ENCODE data around the gene MAGI1.
"Not testable (repeated sequence)": the region's sequence is repeated elsewhere in the genome, so short reads cannot be mapped to it uniquely, and the experiment has no call there.

MAGI1 gene

DNA sequence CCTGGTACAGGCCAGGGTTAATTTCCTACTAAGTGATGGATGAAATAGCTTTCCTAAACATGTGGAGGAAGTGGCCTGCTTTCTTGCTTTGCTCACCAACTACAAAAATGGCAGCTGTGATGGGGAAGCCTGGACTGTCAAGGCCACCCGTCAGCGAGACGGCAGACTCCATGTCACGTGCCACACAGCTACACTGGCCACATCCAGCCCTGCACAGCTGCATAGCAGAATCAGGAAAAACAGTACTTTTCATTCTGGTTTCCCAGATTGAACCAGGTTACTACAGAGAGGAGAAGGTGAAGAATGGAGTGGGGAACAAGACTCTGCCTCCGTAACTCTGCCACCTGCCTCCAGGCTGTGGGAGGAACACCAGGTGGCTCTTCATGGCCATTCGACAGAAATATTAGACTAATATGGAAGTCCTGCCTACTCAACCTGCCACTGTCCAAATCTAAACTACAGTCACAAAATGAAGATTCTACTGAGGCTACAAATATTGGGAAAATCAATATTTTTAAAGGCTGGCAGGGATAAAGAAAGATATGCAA, 174.3 kb downstream of the MAGI1 start:
- DNase-seq: no peak

DNA sequence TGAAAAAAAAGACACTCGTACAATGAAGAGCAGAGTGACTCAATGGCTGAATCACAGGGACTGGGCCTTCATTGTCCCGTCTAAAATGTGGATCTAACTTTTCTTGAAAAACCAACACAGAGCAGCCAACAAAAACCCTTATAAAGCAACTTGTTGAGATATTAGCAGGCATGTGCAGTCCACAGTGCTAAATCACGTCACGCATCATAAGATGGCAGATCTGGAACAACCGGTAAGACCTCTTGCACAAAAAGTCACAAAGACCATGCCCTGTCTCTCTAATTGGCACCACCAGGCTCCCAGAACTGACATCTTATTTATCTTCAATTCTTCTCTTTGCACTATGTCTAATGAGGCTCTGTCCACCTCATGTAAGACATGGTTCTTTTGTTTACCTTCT, 177.0 kb downstream of the MAGI1 start:
- DNase-seq: no peak

DNA sequence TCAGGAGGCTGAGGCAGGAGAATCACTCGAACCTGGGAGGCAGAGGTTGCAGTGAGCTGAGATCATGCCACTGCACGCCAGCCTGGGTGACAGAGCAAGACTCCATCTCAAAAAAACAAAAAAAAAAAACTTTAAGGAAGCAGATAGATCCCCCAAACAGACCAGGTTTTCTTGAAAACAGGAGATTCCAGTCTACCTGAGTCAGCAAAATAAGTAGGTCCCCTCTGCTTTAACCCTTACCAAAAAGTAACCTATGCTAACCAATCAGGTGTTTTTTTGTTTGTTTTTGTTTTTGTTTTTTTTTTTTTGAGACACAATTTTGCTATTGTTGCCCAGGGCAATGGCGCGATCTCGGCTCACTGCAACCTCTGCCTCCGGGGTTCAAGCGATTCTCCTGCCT, 179.1 kb downstream of the MAGI1 start:
- not testable (repeated sequence) for DNase-seq

DNA sequence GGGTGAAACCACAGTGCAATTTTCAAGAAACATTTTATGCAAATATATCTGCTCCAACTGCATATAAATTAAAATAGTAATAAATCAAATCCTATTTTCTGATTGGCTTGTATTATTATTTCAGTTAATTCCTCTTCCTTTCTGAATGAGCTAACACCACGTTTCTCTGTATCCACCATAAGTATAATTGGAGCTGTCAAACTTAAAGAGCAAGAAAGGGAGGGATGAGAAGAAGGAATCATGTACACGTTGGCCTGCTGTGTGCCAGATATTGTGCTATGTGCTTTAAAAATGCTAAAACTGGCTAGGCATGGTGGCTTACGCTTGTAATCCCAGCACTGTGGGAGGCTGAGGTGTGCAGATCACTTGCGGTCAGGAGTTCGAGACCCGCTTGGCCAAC, 180.0 kb downstream of the MAGI1 start:
- DNase-seq: no peak

DNA sequence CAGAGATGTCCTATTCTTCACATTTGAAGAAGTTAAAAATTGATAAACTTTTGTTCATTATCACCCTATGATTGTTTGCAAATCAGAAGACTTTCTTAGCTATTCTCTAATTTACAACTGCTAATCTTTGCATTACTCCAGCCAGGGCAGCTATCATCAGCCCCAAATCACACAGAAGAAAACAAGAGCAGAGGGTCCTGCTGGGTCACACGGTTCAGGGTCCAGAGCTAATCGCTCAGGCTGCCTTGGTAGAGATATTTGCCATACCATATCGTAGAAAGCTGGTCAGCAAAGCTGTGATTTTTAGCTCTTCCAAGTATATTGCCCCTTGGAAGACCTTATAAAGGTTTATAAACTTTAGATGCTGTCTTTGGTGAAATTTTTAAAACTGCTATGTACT, 181.4 kb downstream of the MAGI1 start:
- DNase-seq: no peak

DNA sequence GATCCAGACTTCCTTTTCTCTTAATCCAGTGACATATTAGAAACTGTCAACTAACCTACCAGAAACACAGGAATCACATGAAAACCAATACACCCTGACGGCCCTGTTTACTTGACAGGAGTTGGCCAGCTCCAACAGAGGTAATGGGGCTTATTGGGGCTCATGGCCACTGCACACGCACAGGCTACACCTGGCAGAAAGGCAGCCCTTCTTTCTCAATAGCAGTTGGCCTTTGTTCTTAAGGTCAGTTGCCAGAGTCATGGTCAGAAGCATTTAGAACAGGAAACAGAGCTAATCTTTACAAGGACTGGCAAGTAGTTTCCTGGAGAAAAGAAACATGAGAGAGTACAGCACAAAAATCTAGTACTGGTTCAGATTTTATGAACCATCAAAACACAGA, 181.8 kb downstream of the MAGI1 start:
- DNase-seq: no peak

DNA sequence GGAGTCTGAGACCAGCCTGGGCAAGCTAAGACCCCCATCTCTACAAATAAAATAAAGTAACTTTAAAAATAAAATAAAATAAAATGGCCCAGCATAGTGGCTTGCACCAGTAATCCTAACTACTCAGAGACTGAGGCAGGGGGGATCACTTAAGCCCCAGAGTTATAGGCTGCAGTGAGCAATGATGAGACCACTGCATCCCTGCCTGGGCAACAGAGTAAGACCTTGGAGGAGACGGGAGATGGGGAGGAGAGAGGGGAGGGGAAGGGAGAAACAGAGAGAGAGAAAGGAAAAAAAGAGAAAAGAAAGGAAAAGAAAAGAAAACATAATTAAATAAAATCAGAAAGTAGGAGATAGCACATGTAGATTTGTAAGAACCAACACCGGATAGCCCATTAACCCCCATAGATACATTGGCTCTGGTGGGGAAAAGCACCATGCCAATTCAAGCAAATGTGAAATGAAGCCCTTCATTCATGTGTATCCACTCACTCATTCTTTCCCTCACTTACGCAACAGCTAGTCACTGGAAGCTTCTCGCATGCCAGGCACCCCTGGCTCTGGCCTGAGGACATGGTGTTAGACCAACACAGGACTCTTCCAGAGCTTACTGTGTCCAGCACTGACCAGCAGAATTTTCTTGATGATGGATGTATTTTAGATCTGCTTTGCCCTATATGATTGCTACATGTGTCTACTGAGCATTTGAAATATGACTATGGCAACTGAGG, 183.2 kb downstream of the MAGI1 start:
- no peak for DNase-seq

DNA sequence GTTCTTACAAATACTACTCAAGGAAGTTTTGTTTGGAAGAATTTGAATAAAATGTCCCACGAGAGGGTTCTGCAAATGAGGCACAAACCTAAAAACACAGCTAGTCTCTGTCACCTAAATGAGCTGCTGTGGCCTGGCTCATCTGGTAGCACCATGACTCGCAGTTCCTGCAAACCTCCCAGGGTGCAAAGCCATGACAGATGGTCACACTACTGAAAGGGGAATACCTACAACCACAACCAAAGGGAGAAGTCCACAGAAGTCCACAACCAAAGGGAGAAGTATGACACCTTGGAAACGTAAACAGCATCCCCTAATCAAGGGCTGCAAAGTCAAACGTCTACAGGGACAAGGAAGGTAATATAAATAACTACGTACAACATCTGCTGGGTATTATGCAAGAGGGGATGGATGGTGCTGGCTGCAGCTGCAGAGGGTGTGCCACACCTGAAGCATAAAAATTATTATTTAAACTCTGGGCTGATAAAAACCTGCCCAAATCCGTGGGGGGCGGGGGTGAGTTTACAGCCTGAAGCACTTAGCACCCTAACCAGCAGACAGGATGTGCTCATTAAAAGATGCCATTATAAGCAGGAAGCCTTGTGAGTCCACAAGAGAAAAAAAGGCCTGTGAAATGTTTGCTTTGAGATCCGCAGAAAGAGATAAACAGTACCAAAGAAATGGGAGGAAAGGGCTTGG, 184.0 kb downstream of the MAGI1 start:
- no peak for DNase-seq

DNA sequence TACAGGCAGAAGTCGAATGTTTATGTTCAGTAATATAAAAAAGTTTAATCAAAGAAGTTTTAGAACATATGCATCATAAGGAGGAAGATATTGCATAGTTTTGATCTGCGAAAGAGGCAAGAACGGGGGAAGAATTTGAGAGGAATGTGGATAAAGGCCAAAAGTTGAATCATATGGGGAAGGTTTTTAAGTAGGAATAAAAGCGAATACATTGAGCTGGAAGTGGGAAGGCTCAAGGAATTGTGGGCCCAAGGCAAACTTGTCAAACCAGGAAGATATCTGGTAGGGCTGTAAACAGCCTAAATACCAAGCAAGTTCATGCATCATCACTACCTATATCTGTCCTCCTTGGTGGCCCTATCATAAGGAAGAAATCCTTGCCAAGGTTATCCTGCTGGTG, 186.9 kb downstream of the MAGI1 start:
- DNase-seq: no peak

DNA sequence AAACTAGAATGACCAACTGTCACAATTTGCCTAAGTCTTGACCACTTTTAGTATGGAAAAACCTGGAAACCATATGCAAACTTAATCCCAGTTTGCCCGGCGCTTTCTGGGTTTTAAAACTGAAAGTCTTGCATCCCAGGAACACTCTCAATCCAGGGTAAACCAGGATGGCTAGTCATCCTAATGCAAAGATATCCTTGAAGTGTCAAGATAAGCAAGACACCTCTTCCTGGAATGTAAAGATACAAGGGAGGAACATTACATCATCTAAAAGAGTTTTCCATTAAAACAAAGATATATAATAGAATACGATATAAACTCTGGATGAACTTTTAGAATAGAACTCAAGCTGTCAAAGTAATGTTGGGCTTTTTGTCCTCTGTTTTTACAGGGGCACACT, 188.5 kb downstream of the MAGI1 start:
- no peak for DNase-seq

DNA sequence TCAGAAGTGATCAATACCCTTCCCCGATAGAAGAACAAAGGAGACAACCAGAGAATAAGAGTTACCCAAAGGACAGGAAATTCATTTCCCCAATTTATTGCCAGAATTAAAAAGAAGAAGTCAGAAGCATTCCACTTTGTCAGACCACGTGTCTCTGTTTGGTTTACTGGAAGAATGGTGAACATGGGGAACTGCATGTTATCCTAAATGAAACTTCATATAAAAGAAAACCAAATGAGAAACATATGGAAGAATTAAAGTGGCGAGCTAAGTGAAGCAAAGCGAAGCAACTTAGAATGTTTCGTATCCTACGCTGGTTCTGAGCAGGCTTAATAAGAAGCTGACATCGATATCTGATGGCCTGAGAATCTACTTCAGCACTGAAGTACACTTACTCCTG, 190.7 kb downstream of the MAGI1 start:
- no peak for DNase-seq

DNA sequence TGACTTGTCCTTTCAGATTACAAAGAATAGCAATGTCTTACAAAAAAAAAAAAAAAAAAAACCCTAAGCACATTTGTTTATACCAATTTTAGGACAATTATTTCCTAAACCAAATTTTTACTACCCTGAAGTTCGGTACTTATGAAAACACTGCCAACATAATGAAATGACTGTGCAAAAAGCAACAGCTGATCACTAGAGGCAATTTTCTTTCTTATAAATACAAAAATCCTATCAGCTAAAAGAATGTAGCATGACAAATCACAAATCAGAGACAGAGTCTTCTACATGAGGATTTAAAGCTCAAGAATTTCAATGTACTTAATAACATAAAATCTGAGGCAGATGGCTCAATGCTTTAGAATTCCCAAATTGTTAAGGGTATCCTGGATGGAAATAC, 191.8 kb downstream of the MAGI1 start:
- DNase-seq: no peak

DNA sequence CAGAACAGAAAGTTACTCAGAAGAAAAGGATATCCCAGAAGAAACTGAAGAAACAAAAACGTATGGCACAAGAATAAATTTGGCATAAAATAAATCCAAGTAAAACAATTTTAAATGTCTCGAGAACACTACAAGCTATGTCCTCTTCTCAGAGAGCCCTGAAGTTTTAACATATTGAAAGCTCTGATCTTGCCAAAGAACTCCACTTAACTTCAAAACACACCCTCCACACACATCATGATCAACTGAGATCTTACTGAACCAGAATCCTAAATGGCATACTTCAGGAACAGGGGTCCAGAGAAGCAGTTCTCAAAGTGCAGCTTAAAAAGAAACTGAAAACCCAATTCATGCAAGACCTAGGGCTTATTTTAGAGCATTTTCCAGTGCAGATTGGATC, 194.3 kb downstream of the MAGI1 start:
- DNase-seq: no peak

DNA sequence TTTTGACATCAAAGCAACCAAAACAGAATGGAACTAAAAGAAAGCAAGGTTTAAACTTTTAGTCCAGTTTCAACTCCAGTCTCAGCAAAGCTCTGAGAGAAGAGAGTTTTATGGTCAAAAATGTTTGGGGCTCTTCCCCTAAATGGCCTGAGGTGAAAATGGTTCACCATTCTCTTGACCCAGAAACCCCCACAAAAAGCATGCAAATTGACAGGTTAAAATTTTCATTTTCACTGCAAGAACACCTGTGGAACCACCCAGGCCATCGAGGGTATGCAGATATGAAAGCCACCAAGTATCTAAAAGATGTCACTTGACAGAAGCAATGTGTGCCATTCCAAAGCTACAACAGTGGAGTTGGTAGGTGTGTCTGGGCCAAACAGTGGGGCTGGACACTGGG, 195.0 kb downstream of the MAGI1 start:
- no peak for DNase-seq

DNA sequence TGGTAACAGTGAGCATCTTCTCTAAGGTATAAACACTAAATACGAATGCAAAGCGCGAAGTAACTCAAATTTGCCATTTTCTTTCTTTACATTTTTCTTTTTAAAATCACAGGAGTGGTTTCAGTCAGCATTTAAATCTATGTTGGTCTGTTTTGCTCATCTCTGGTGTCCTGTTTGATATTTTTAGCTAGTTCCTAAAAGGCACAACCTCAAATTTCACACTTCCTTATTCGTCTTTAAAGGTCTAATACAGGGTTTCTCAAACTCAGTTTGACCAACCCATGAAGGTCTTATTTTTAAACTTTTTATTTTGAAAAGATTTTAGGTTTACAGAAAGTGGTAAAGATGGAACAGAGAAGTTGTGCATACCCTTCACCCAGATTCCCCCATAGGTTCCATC, 201.1 kb downstream of the MAGI1 start:
- no peak for DNase-seq

DNA sequence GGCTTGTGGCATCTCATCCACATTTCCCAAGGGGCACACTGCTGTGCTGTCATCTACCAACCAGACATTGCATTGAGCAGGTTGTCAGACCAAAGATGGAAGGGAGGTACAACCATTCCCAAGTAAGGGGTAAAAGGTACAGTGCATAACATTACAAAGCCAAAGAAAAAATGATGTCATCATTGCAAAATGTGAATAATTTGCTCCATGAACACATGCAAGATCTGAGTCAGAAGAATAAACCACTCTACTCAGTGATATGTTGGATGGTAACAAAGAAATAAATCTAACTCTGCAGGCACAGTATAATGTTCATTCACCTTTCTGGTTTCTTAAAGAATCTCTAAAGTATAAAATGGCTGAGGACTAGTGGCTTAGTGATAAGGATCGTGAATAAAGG, 202.7 kb downstream of the MAGI1 start:
- DNase-seq: no peak

DNA sequence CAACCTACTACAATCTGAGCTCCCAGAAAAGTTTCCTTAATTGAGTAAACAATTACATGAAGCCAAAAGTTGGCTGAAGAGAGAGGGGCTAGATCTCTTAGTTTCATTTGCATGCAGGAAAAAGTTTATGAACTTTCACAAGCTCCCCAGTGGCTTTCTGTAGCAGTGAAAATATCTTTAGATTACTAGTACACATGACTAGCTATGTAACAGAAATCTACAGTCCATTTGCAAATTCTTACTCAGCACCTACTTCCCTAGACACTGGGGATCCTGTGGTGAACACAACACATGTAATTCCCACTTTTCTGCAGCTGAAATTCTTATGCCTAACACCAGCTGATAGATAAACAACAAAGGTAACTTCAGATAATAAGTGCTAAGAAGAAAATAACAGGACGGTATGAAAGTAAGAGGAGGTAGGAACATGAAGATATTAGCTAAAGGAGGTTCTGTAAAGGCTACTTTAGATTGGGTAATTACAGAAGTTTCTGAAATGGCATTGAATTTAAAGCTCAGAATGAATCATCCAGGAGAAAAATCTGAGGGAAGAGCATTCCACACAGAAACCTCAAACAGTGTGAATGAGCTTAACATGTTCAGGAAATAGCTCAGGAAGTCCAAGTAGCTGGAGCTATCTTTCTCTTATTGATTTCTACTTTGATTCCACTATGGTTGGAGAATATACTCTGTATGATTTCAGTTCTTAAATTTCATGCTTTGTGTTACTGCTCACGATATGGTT, 204.8 kb downstream of the MAGI1 start:
- DNase-seq: no peak

DNA sequence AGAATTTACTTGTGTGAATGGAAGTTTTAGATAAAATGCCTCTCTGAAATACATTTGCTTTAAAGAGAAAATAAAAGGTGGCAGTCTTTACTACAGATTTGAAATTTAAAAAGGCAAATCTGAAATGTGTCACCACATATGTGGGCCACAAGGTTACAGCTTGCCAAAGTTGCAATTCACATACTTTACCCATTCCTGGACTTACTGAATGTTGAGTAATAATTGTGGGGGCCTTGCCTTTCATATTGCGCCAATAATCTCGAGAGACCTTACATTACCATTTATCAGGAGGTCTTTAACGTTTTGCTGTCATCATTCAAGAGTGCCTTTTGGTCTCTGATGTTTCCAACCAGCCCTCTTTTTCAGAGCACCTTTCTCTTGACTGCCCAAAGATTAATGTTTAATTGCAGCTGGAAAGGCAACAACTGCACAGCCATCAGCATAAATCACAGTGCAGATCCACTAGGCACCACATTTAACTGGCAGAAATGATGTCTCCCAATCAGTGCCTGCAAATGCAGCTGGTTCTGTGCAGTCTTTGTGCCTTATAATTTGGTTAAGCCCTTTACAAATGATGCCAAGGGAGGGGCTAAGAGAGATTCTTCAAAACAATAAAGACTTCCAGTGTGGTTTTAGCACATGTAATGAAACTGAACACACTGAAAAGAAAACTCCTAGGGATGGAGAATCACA, 206.8 kb downstream of the MAGI1 start:
- no peak for DNase-seq

DNA sequence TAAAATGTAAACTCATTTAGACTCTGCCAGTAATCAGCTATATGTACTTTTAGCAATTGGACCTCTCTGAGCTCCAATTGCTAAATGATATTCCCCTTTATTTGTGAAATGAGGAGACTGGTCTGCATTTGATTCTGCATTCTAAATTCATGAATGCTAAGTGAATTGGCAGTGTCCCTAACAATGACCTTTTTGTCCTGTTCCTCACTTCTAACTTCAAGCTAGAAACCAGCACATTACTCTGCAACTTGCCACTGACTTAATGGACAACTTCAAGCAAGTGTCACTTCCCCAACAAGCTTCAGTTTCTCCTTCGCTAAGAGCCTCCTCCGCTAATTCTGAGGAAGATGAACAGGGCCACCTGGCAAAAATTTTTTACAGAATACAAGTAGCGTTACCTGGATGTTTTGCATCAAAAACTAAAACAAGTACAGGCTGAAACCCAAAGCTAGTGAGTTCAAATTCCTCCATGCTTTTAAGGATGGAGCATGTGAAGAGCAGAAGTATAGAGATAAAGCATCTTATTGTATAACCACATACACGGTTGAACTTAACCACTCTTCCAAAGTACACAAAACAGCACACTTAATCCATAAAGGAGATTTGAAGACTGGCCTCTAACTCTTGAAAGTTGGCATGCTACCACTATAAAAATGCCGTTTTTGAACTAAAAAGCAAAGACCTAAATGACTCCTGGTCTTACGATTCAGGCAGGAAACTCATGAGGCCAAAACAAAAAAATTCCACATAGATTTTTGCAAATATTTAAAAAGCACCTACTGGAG, 207.6 kb downstream of the MAGI1 start:
- DNase-seq: no peak

DNA sequence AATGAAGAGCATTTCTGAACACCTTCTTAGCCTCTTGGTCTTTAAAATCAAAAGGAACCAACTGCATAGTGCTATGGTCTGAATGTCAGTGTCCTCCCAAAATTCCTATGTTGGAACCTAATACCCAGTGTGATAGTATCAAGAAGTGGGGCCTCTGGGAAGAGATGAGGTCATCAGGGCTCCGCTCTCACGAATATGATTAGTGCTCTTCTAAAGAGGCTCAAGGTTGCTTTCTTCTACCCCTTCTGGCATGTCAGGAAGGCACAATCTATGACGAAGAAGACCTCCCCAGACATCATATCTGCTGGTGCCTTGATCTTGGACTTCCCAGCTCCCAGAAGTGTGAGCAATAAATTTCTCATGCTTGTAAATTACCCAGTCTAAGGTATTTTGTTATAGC, 209.5 kb downstream of the MAGI1 start:
- DNase-seq: no peak

DNA sequence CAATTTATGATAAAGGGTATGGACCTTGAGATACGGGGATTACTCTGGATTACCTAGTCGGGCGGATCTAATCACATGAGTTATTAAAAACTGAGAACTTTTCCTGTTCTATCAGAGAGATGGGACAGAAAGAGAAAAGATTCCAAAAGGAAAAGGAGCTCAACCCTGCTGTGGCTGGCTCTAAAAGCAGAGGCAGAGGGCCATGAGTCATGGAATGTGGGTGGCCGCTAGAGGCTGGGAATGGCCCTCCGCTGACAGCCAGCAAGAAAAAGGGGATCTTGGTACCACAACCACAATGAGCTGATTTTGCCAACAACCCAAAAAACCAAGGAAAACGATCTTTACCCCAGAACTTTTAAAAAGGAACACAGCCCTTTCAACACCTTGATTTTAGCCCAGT, 210.0 kb downstream of the MAGI1 start:
- DNase-seq: no peak

DNA sequence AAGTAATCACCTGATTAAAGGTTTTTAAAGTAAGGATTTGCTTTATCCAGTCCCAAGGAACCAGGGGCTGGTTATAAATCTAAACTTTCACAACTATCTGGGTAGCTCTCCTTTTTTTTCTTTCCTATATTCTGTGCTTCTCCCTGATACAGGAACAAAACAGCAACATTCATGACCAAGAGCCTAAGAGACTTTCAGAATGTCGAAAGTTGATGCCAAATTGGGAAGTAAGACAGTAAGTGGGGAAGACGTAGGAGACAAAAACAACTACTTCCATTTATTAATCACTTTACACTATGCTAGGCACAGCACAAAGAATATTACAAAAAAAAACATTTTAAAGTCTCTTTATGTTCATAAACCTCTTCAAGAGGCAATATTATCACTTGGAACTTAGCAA, 211.6 kb downstream of the MAGI1 start:
- DNase-seq: no peak
